Brain microvascular endothelial cell (primary cell): ENCODE results near the gene CHPT1.
A peak's percentile ranks its signal among the peaks of the same experiment; 100 is the strongest.

Experiments
- DNase-seq: peaks from one replicate; pipeline ENCODE4 v3.0.0-alpha.2; 2020
- H3K27ac ChIP-seq: fragments of 250-450 bp; sonication (Bioruptor Pico); 2 replicates; pipeline ENCODE4 v1.5.1; 2020; ENCODE audit warnings: mild to moderate bottlenecking, moderate library complexity
- H3K27me3 ChIP-seq: fragments of 250-450 bp; sonication (Bioruptor Pico); replicated peaks from 2 replicates; pipeline ENCODE4 v1.5.1; 2020; ENCODE audit warnings: mild to moderate bottlenecking
- H3K36me3 ChIP-seq: fragments of 250-450 bp; sonication (Bioruptor Pico); replicated peaks from 2 replicates; pipeline ENCODE4 v1.5.1; 2020; ENCODE audit warnings: mild to moderate bottlenecking
- H3K4me3 ChIP-seq: 2 replicates; pipeline ENCODE4 v1.5.1; 2011; ENCODE audit warnings: low read depth, mild to moderate bottlenecking, control low read depth, low read length, moderate library complexity
- CTCF ChIP-seq: IDR thresholded peaks from 2 replicates; pipeline ENCODE4 v1.5.1; 2011; ENCODE audit warnings: low read depth, mild to moderate bottlenecking, moderate library complexity, low read length, control low read depth, inconsistent platforms; ENCODE audit errors: missing control alignments
- in situ Hi-C: cut with HindIII; loops from 2 replicates; pipeline ENCODE4 v1.10.0; 2017; ENCODE audit warnings: low sequenced_read_pairs, low pct_ligation_motif_present

CHPT1 gene

GRCh38 chr12:101697197-101697929 lies at the start of gene CHPT1:
Gene CHPT1 (plus strand): TSS chr12:101697640. CDS start chr12:101697862, 222 bp downstream.
- no peaks in the 10 kb centered on the region for H3K36me3 ChIP-seq
- H3K27me3 ChIP-seq: no peaks in the 10 kb centered on the region
- TF ChIP-seq CTCF: no peak
- H3K27ac ChIP-seq: peak within 1 kb of the TSS; percentile 9
- in situ Hi-C loops: no loop called here
- H3K4me3 ChIP-seq: peak within 1 kb of the TSS; percentile 92
- peak; percentile 1 for DNase-seq

- DNase-seq: no peak
- Histone ChIP-seq H3K27me3 (no peaks in the 10 kb centered on the region), H3K4me3 (no peak overlapping the region), H3K36me3 (no peaks in the 10 kb centered on the region), H3K27ac (no peak overlapping the region)
- TF ChIP-seq CTCF: no peak
- in situ Hi-C loops: no loop called here
Measured at GRCh38 chr12:101647711-101648110, 49.7 kb upstream of the CHPT1 start.

- no peak overlapping the region for H3K27ac ChIP-seq
- TF ChIP-seq CTCF: no peak
- no peak for DNase-seq
- no peaks in the 10 kb centered on the region for H3K36me3 ChIP-seq
- H3K27me3 ChIP-seq: no peaks in the 10 kb centered on the region
- in situ Hi-C loops: no loop called here
- H3K4me3 ChIP-seq: no peak overlapping the region
Measured at GRCh38 chr12:101648195-101648594, 49.2 kb upstream of the CHPT1 start.

GRCh38 chr12:101650346-101651117 lies 46.9 kb upstream of the CHPT1 start:
- TF ChIP-seq CTCF: no peak
- H3K36me3 ChIP-seq: no peaks in the 10 kb centered on the region
- no peak overlapping the region for H3K27ac ChIP-seq
- in situ Hi-C loops: no loop called here
- no peak overlapping the region for H3K4me3 ChIP-seq
- no peaks in the 10 kb centered on the region for H3K27me3 ChIP-seq
- no peak for DNase-seq

GRCh38 chr12:101653030-101653429 lies 44.4 kb upstream of the CHPT1 start:
- no peak overlapping the region for H3K4me3 ChIP-seq
- no peaks in the 10 kb centered on the region for H3K27me3 ChIP-seq
- no peak for TF ChIP-seq CTCF
- no peaks in the 10 kb centered on the region for H3K36me3 ChIP-seq
- in situ Hi-C loops: no loop called here
- H3K27ac ChIP-seq: no peak overlapping the region
- no peak for DNase-seq
